GM04503 (cell line): ENCODE data around the gene HMG20A.

Source experiments
- DNase-seq: peaks from one replicate; pipeline ENCODE4 v3.0.0-alpha.2; 2012; ENCODE audit warnings: low read depth

HMG20A gene

GRCh38 chr15:77521206-77521605 lies 100.5 kb downstream of the HMG20A start:
- no peak for DNase-seq

- no peak for DNase-seq
Measured at GRCh38 chr15:77525400-77525811, 104.7 kb downstream of the HMG20A start.

GRCh38 chr15:77525907-77526594 lies 105.4 kb downstream of the HMG20A start:
- no peak for DNase-seq

GRCh38 chr15:77526595-77527163 lies 106.0 kb downstream of the HMG20A start:
- no peak for DNase-seq

- no peak for DNase-seq
Measured at GRCh38 chr15:77527164-77527778, 106.6 kb downstream of the HMG20A start.

GRCh38 chr15:77527831-77528231 lies 107.1 kb downstream of the HMG20A start:
- no peak for DNase-seq

- DNase-seq, result no peak
Measured at GRCh38 chr15:77528290-77528967, 107.7 kb downstream of the HMG20A start.

- DNase-seq, result no peak
Measured at GRCh38 chr15:77528968-77529319, 108.3 kb downstream of the HMG20A start.

- no peak for DNase-seq
Measured at GRCh38 chr15:77529394-77530159, 108.9 kb downstream of the HMG20A start.

GRCh38 chr15:77530576-77530975 lies 109.9 kb downstream of the HMG20A start:
- no peak for DNase-seq

- DNase-seq, result no peak
Measured at GRCh38 chr15:77531191-77532000, 110.7 kb downstream of the HMG20A start.

- DNase-seq, result no peak
Measured at GRCh38 chr15:77532067-77532710, 111.5 kb downstream of the HMG20A start.

- DNase-seq, result no peak
Measured at GRCh38 chr15:77532846-77533245, 112.2 kb downstream of the HMG20A start.

GRCh38 chr15:77533578-77534430 lies 113.1 kb downstream of the HMG20A start:
- DNase-seq, result no peak
